AG09309 (cell line): ENCODE data around the gene BMF.

Source experiments
- DNase-seq: peaks from one replicate; pipeline ENCODE4 v3.0.0-alpha.2; 2010; ENCODE audit warnings: low read depth
- H3K4me3 ChIP-seq: 2 replicates; pipeline ENCODE4 v1.5.1; 2011; ENCODE audit warnings: mild to moderate bottlenecking, low read depth, low read length, moderate library complexity; ENCODE audit not compliant: control insufficient read depth
- TF ChIP-seq, protein P1 (sequence below): IDR thresholded peaks from 2 replicates; pipeline ENCODE4 v1.5.1; 2011; ENCODE audit warnings: mild to moderate bottlenecking, low read depth, low read length, inconsistent platforms; ENCODE audit not compliant: insufficient read depth, control insufficient read depth; ENCODE audit errors: missing control alignments

The BMF gene

DNA sequence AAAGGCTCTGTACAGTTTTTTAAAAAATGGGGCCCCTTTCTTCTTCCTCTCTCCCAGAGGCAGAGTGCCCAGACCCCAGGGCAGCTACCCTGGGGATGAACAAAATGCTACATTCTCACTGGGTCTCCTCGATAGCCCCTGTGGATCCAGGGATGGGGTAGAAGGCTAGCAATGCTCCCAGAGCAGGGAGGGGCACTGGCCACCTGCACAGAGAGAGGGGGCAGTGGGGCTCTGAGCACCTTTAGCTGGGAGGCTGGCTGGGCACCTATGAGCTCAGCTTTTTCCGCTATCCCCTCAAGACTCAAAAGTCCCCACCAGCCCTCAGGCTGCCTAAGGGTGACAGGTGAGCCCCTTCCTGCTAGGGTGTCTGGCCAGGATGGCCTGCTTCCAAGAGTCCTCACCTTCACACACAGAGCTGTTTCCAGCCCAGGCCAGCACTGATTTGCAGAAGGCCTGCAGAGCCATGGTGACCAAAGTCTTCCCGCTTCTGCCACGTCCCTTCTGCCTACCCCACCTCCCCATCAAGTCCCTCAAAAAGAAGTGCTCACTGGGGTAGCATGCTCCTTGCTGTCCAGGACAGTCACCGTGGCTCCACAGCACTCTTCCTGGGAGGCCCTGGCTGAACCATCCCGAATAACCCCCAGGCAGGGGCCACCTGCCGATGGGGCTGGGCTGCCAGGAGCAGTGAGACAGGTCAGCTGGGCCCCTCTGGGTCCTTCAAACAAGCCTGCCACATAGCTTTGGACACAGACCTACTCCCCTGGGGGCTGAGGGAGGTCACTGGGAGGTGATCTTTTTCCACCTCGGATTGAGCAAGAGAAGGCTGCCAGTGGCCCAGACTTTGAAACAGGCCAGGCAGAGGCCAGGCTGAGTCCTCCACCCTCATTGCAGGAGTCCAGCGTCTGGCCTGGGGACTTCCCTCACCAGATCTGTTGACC, 20.4 kb downstream of the BMF start:
- no peak for DNase-seq
- H3K4me3 ChIP-seq = no peak overlapping the region
- TF ChIP-seq, protein P1, sequence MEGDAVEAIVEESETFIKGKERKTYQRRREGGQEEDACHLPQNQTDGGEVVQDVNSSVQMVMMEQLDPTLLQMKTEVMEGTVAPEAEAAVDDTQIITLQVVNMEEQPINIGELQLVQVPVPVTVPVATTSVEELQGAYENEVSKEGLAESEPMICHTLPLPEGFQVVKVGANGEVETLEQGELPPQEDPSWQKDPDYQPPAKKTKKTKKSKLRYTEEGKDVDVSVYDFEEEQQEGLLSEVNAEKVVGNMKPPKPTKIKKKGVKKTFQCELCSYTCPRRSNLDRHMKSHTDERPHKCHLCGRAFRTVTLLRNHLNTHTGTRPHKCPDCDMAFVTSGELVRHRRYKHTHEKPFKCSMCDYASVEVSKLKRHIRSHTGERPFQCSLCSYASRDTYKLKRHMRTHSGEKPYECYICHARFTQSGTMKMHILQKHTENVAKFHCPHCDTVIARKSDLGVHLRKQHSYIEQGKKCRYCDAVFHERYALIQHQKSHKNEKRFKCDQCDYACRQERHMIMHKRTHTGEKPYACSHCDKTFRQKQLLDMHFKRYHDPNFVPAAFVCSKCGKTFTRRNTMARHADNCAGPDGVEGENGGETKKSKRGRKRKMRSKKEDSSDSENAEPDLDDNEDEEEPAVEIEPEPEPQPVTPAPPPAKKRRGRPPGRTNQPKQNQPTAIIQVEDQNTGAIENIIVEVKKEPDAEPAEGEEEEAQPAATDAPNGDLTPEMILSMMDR = no peak

- DNase-seq = no peak
- H3K4me3 ChIP-seq = no peak overlapping the region
- TF ChIP-seq, protein P1 = no peak
Observed at GRCh38 chr15:40087068-40087810, 21.4 kb downstream of the BMF start.

DNA sequence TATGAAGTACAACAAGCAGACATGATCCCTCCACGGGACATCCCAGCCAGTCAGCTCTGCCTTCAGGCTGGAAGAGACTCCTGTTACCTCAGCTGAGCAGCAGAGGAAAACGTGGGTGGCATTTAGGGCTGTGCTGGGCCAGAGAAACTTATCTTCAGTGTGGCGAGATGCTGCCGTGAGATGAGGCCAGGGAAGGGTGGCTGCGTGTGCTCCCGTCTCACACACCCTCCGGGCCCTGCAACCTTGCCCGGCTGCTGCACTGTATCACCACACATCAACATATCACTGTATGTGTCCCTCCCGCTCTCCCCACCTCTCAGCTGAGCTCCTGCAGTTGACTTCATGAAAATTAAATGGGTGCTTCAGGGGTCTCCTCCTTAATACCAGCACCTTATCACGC, 23.4 kb downstream of the BMF start:
- no peak overlapping the region for H3K4me3 ChIP-seq
- DNase-seq = no peak
- TF ChIP-seq, protein P1 = no peak

DNA sequence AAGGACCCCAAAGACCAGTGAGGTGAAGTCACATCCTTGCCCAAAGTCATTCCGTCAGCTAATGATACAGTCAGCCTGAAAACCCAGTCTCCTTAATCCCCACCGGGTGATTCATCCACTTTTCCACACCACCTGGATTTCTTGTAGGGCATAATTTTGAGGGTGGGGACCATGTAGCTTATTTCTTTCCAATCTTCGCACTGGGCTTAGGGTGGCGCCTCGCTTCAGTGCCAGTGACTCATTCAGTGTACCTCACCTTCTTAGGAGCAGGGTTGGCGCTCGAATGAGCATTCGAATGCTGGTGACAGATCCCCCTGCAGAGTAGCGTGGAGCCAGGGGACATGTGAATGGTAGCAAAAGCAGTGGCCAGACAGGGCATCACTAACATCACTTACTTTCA, 24.0 kb downstream of the BMF start:
- no peak overlapping the region for H3K4me3 ChIP-seq
- DNase-seq = no peak
- TF ChIP-seq, protein P1 = no peak

GRCh38 chr15:40082195-40082883, 26.3 kb downstream of the BMF start:
- no peak for DNase-seq
- TF ChIP-seq, protein P1 = no peak
- no peak overlapping the region for H3K4me3 ChIP-seq

DNA sequence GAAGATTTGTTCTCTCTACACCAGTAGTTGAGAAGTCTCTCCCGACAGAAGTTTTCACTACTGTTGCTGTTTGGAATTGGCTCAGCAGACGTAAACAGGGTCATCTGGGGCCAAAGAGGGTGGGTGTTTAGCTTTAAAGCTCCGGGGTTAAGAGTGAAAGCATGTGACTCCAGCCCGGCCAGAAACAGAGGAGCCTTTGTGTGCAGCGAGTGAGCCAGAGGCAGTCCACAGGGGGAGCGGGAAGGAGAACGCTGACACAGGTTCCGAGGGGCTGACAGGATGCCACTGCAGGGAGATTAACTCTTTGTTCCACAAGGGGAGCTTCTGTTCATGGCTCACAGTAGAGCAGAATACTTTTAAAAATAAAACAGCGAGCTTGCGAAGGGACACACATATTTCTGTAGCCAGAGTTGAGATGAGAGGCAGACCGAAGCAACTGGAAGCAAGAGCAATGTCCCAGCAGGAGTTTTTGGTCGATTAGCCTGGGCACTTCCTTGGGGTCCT, 26.9 kb downstream of the BMF start:
- TF ChIP-seq, protein P1 = no peak
- no peak for DNase-seq
- peak overlapping the region; percentile 38 for H3K4me3 ChIP-seq
